ENCODE measurements around the gene SSH2.
"Not testable (repeated sequence)": the region's sequence is repeated elsewhere in the genome, so short reads cannot be mapped to it uniquely, and the experiment has no call there.

DNA sequence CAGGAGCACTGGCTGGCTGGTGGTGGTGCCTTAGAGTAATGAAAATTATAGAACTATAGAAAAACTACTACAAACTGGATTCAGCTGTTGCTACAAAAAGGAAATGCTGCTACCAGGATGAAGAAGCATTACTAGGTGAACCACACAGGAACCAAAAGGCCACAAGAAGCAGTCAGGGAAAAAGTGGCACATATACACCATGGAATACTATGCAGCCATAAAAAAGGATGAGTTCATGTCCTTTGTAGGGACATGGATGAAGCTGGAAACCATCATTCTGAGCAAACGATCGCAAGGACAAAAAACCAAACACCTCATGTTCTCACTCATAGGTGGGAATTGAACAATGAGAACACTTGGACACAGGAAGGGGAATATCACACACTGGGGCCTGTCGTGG is 5.9 kb upstream of the SSH2 start:
- TF ChIP-seq, protein P1, sequence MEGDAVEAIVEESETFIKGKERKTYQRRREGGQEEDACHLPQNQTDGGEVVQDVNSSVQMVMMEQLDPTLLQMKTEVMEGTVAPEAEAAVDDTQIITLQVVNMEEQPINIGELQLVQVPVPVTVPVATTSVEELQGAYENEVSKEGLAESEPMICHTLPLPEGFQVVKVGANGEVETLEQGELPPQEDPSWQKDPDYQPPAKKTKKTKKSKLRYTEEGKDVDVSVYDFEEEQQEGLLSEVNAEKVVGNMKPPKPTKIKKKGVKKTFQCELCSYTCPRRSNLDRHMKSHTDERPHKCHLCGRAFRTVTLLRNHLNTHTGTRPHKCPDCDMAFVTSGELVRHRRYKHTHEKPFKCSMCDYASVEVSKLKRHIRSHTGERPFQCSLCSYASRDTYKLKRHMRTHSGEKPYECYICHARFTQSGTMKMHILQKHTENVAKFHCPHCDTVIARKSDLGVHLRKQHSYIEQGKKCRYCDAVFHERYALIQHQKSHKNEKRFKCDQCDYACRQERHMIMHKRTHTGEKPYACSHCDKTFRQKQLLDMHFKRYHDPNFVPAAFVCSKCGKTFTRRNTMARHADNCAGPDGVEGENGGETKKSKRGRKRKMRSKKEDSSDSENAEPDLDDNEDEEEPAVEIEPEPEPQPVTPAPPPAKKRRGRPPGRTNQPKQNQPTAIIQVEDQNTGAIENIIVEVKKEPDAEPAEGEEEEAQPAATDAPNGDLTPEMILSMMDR (IDR thresholded peaks at IDR 0.05) = not testable (repeated sequence)
- not testable (repeated sequence) for TF ChIP-seq POLR2A (IDR thresholded peaks at IDR 0.05)
